ENCODE measurements around the gene PTPRD.

DNA sequence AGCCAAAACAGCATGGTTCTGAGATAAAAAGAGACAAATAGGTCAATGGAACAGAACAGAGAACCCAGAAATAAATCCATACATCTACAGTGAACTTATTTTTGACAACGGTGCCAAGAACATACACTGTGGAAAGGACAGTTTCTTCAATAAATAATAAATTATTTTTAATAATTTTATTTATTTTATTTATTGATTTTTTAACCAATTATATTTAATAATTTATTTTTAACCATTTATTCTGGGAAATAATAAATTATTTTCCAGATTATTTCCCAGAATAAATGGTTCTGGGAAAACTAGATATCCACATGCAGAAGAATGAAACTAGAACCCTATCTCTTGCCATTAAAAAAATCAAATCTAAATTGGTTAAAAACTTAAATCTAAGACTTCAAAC is 1669.4 kb downstream of the PTPRD start:
- no peak for TF ChIP-seq POLR2A (IDR thresholded peaks at IDR 0.05)
- no peak for TF ChIP-seq CTCF (IDR thresholded peaks at IDR 0.05 in 8 of 11, conservative IDR thresholded peaks at IDR 0.05 in 3 of 11)
